HepG2 (cell line): Measurements from ENCODE around the gene IL1R1. TPM values are rescaled to one million over a fixed set of nuclear protein-coding genes. Genes with fewer than 3 reads are reported as not detected.

Experiments
- ARNT2 ChIP-seq: sonication (generic); formaldehyde crosslinking; IDR thresholded peaks from 2 replicates; pipeline ENCODE4 v1.8.0; 2022; ENCODE audit warnings: mild to moderate bottlenecking, low read depth, missing genetic modification reagents, moderate library complexity
- ATF4 ChIP-seq, 2 experiments: fragments of 450-650 bp in 1 of 2; sonication (generic) in 1 of 2; formaldehyde crosslinking; IDR thresholded peaks; 2 replicates each; pipeline versions ENCODE4 v1.5.0 to v1.8.0; 2020 to 2022; ENCODE audit warnings: mild to moderate bottlenecking in 1 of 2, missing genetic modification reagents in 1 of 2
- ATF5 ChIP-seq: sonication (generic); formaldehyde crosslinking; IDR thresholded peaks from 2 replicates; pipeline ENCODE4 v1.4.0; 2020; ENCODE audit warnings: mild to moderate bottlenecking, low read depth, missing genetic modification reagents
- IRF2 ChIP-seq: IDR thresholded peaks from 2 replicates; pipeline ENCODE4 v1.6.1; 2018; ENCODE audit warnings: missing genetic modification reagents, missing compliant biosample characterization
- JUND ChIP-seq: sonication (generic); formaldehyde crosslinking; IDR thresholded peaks from 2 replicates; pipeline ENCODE4 v1.8.0; 2022; ENCODE audit warnings: mild to moderate bottlenecking, missing genetic modification reagents
- KDM5B ChIP-seq: sonication (generic); formaldehyde crosslinking; IDR thresholded peaks from 2 replicates; pipeline ENCODE4 v1.4.0; 2020; ENCODE audit warnings: missing genetic modification reagents, mild to moderate bottlenecking, borderline replicate concordance
- PHF21A ChIP-seq: sonication (generic); formaldehyde crosslinking; IDR thresholded peaks from 2 replicates; pipeline ENCODE4 v1.5.0; 2020; ENCODE audit warnings: mild to moderate bottlenecking, missing genetic modification reagents
- POGK ChIP-seq: sonication (generic); formaldehyde crosslinking; conservative IDR thresholded peaks from 2 replicates; pipeline ENCODE4 v1.8.0; 2022; ENCODE audit warnings: mild to moderate bottlenecking, moderate library complexity, missing genetic modification reagents
- RFX5 ChIP-seq: IDR thresholded peaks from 2 replicates; pipeline ENCODE4 v1.6.1; 2011; ENCODE audit warnings: low read depth, low read length, improper control_type of control experiment
- SALL1 ChIP-seq: sonication (generic); formaldehyde crosslinking; IDR thresholded peaks from 2 replicates; pipeline ENCODE4 v1.8.0; 2022; ENCODE audit warnings: mild to moderate bottlenecking, missing genetic modification reagents
- SIX4 ChIP-seq: sonication (generic); formaldehyde crosslinking; IDR thresholded peaks from 2 replicates; pipeline ENCODE4 v1.4.0; 2020; ENCODE audit warnings: missing genetic modification reagents
- SNAPC2 ChIP-seq: sonication (generic); formaldehyde crosslinking; IDR thresholded peaks from 2 replicates; pipeline ENCODE4 v1.8.1; 2022; ENCODE audit warnings: mild to moderate bottlenecking, missing genetic modification reagents
- YEATS2 ChIP-seq: sonication (generic); formaldehyde crosslinking; IDR thresholded peaks from 2 replicates; pipeline ENCODE4 v1.4.0; 2020; ENCODE audit warnings: missing genetic modification reagents, borderline replicate concordance
- ZBTB3 ChIP-seq: sonication (generic); formaldehyde crosslinking; IDR thresholded peaks from 2 replicates; pipeline ENCODE4 v1.4.0; 2020; ENCODE audit warnings: low read depth, mild to moderate bottlenecking, moderate library complexity, missing genetic modification reagents, borderline replicate concordance
- ZNF296 ChIP-seq: sonication (generic); formaldehyde crosslinking; conservative IDR thresholded peaks from 2 replicates; pipeline ENCODE4 v1.5.0; 2020; ENCODE audit warnings: mild to moderate bottlenecking, missing genetic modification reagents
- ZNF446 ChIP-seq: sonication (generic); formaldehyde crosslinking; IDR thresholded peaks from 2 replicates; pipeline ENCODE4 v1.5.0; 2020; ENCODE audit warnings: mild to moderate bottlenecking, missing genetic modification reagents
- ZNF549 ChIP-seq: sonication (generic); formaldehyde crosslinking; IDR thresholded peaks from 2 replicates; pipeline ENCODE4 v1.5.0; 2020; ENCODE audit warnings: missing genetic modification reagents
- ZNF605 ChIP-seq: sonication (generic); formaldehyde crosslinking; IDR thresholded peaks from 2 replicates; pipeline ENCODE4 v1.8.0; 2022; ENCODE audit warnings: mild to moderate bottlenecking, missing genetic modification reagents
- ZNF619 ChIP-seq: sonication (generic); formaldehyde crosslinking; IDR thresholded peaks from 2 replicates; pipeline ENCODE4 v1.4.0; 2020; ENCODE audit warnings: mild to moderate bottlenecking, missing genetic modification reagents
- ZNF724P ChIP-seq: sonication (generic); formaldehyde crosslinking; IDR thresholded peaks from 2 replicates; pipeline ENCODE4 v1.8.0; 2022; ENCODE audit warnings: missing genetic modification reagents, borderline replicate concordance
- polyA plus RNA-seq, 8 experiments: library from polyadenylated mRNA; depleted of rRNA in 3 of 8; stranded (reverse) in 7 of 8; unstranded in 1 of 8; fragments of >200 nt; fragmentation: Illumina TruSeq in 4 of 8; extraction: Trizol in 4 of 8; gene quantifications; 2 replicates each; pipeline versions ENCODE4 v1.2.1 to v1.2.3, GENCODE V29; 2011 to 2016; ENCODE audit warnings: low read depth in 4 of 8, missing spikeins in 1 of 8, mixed read lengths in 1 of 8; ENCODE audit not compliant: insufficient read depth in 1 of 8
- total RNA-seq, 5 experiments: library from RNA; depleted of rRNA; stranded (reverse); fragments of >200 nt; fragmentation: Illumina TruSeq; extraction: Trizol; gene quantifications; 2 replicates each; pipeline ENCODE4 v1.2.3, GENCODE V29; 2016; ENCODE audit warnings: low read depth in 1 of 5
- TF ChIP-seq, protein P1 (sequence below): sonication (generic); formaldehyde crosslinking; IDR thresholded peaks from 2 replicates; pipeline ENCODE4 v1.4.0; 2020; ENCODE audit warnings: mild to moderate bottlenecking, missing genetic modification reagents
- TF ChIP-seq, protein P2 (sequence below): sonication (generic); formaldehyde crosslinking; conservative IDR thresholded peaks from 2 replicates; pipeline ENCODE4 v1.4.0; 2020; ENCODE audit warnings: mild to moderate bottlenecking, missing genetic modification reagents, moderate library complexity

The IL1R1 gene
- total and polyA plus RNA-seq, 2 of the 13 experiments (the other 11 are each of a cell fraction or from before 2014, with no cell fraction given): 38.0 to 93.1 TPM

GRCh38 chr2:102114851-102115497 is 27.6 kb upstream of the IL1R1 start (continued):
- no peak for TF ChIP-seq ATF5 (CRISPR knock-in tag)
- TF ChIP-seq ZNF296 (CRISPR knock-in tag): no peak
- TF ChIP-seq RFX5: no peak
- TF ChIP-seq ZNF605 (CRISPR knock-in tag): no peak
- TF ChIP-seq PHF21A (CRISPR knock-in tag): no peak
- TF ChIP-seq, protein P1, sequence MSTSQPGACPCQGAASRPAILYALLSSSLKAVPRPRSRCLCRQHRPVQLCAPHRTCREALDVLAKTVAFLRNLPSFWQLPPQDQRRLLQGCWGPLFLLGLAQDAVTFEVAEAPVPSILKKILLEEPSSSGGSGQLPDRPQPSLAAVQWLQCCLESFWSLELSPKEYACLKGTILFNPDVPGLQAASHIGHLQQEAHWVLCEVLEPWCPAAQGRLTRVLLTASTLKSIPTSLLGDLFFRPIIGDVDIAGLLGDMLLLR (CRISPR knock-in tag): no peak
- TF ChIP-seq, protein P2, sequence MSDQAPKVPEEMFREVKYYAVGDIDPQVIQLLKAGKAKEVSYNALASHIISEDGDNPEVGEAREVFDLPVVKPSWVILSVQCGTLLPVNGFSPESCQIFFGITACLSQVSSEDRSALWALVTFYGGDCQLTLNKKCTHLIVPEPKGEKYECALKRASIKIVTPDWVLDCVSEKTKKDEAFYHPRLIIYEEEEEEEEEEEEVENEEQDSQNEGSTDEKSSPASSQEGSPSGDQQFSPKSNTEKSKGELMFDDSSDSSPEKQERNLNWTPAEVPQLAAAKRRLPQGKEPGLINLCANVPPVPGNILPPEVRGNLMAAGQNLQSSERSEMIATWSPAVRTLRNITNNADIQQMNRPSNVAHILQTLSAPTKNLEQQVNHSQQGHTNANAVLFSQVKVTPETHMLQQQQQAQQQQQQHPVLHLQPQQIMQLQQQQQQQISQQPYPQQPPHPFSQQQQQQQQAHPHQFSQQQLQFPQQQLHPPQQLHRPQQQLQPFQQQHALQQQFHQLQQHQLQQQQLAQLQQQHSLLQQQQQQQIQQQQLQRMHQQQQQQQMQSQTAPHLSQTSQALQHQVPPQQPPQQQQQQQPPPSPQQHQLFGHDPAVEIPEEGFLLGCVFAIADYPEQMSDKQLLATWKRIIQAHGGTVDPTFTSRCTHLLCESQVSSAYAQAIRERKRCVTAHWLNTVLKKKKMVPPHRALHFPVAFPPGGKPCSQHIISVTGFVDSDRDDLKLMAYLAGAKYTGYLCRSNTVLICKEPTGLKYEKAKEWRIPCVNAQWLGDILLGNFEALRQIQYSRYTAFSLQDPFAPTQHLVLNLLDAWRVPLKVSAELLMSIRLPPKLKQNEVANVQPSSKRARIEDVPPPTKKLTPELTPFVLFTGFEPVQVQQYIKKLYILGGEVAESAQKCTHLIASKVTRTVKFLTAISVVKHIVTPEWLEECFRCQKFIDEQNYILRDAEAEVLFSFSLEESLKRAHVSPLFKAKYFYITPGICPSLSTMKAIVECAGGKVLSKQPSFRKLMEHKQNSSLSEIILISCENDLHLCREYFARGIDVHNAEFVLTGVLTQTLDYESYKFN (CRISPR knock-in tag): peak; percentile 33; the same call in 1 of the 2 replicates
- no peak for TF ChIP-seq SALL1
- TF ChIP-seq ZBTB3 (CRISPR knock-in tag): no peak
- no peak for TF ChIP-seq KDM5B (CRISPR knock-in tag)
- TF ChIP-seq ZNF446 (CRISPR knock-in tag): no peak
- TF ChIP-seq SIX4 (CRISPR knock-in tag): no peak
- 0 out of 2 replicates have a peak, but pooled peaks have one; percentile 41 for TF ChIP-seq IRF2 (CRISPR knock-in tag)
- 0 out of 2 replicates have a peak, but pooled peaks have one; percentile 36 for TF ChIP-seq ARNT2 (CRISPR knock-in tag)
- TF ChIP-seq SNAPC2 (CRISPR knock-in tag): no peak
- peak; percentile 54 for TF ChIP-seq ZNF724P (CRISPR knock-in tag)
- TF ChIP-seq POGK (CRISPR knock-in tag): no peak
- no peak for TF ChIP-seq ZNF549 (CRISPR knock-in tag)
- peak in 1 of 2 experiments; percentile 39; a peak in 1 of 4 replicates for TF ChIP-seq ATF4 (CRISPR knock-in tag; IDR thresholded peaks at IDR 0.05)
- TF ChIP-seq JUND (CRISPR knock-in tag): no peak
- no peak for TF ChIP-seq ZNF619 (CRISPR knock-in tag)
- TF ChIP-seq YEATS2 (CRISPR knock-in tag): no peak
